Measurements from ENCODE around the gene GAST.
"Not testable (repeated sequence)": the region's sequence is repeated elsewhere in the genome, so short reads cannot be mapped to it uniquely, and the experiment has no call there.

GAST gene

DNA sequence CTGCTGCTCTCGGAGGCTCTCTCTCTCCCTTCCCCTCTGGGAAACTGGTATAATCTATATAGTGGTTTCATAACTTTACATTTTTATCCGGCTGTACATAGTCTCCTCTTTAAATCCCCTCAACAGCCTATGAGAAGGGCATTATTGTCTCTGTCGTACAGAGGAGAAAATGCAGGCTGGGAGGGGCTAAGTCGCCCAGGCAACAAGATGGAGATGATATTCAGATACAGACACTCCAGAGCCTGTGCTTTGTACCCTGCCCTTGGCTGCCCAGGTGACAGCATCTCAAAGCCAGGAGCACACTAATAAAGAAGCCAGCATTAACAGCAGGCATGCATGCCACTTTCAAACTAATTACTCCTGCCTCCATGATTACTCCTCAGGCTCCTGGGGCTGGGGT, 28.1 kb upstream of the GAST start:
- DNase-seq = no peak

DNA sequence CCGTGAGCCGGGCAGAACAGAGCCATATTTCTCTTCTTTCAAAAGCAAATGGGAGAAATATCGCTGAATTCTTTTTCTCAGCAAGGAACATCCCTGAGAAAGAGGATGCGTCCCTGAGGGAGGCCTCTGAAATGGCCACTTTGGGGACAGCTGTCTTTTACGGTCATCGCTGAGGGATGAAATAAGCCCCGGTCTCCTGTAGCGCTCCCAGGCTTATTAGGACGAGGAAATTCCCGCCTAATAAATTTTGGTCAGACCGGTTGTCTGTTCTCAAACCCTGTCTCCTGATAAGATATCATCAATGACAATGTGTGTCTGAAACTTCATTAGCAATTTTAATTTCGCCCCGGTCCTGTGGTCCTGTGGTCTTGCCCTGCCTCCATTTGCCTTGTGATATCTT, 26.4 kb upstream of the GAST start:
- not testable (repeated sequence) for DNase-seq

DNA sequence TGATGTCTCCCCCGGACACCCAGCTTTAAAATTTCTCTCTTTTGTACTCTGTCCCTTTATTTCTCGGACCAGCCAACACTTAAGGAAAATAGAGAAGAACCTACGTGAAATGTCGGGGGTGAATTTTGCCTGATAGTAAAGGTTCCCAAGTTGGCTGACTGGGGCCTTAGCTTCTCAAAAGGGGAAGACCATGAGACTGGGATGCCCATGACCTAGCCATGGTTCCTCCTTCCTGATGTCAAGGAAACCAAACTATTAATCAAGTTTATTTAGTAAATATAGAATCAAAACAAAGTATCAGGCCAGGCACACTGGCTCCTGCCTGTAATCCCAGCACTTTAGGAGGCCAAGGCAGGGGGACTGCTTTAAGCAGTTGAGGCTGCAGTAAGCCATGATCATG, 25.9 kb upstream of the GAST start:
- no peak for DNase-seq

DNA sequence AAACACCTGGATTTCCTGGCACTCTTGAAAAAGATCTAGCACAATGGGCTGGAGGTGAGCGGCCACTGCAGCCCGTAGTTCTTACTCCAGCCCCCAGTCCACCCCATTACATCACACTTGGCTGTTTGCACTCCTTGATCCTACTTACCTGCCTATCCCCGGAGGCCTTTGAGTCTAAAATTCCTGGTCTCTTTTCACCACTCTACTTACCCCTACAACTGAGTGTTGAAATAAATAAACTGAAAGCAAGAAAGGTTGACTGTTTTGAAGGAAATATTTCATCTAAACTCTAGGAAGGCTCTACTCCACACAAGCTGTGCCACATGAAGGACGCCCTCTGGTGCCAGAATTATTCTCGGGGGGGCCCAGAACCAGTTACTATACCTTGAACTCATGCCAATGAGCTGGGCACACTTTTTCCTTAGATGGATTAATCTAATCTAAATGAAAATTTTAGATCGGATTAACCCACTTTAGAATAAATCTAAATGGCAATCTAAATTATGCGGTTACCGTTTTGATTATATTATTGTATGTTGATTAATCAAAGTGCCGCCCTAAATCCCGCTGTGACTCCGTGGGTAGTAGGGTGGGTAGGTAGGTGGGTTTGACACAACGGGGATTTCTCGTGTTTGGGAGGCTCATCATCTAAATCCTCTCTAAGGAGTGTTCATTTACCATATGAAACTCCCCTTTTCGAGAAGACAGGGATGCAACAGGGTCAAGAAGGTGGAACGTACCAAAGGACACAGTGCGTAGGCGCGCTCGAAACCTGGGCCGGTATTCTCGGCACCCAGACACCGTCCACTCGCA, 24.1 kb upstream of the GAST start:
- no peak for DNase-seq

DNA sequence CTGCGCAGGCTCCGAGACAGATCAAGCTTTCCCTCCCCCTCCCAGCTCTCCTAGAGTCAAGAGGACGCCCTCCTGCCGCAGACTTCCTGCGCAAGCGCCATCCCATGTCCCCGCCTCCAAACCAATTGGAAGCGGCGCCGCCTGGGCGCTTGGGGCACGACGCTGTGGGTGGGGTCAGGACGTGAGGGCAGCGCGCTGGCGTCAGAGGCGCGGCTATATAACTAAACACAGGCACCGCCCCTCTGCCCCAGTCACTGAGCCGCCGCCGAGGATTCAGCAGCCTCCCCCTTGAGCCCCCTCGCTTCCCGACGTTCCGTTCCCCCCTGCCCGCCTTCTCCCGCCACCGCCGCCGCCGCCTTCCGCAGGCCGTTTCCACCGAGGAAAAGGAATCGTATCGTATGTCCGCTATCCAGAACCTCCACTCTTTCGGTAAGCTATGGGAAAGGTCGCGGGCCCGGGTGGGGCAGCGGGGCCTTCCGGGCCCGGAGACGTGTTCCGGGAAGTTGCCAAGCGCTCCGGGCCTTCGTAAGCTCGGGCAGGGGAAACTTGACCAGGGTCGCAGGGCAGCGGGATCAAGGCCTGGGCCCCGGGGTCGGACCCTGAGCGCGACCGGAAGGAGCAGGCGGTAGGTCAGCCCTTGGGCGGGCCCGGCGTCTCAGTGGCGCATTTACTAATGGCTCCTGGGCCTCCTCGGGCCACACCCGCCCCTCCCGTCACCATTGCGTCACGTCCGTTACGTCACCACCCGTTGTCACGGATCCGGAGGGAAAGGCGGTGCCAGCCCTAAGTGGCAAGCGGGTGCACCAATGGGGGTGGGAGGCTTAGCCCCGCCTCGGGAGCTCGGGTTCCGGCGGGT, 23.3 kb upstream of the GAST start, which contains the start of gene EIF1:
Gene EIF1 (plus strand): TSS at position 245 of the 856 bp plus-strand sequence. CDS start 154 bp downstream, at position 399.
- DNase-seq = peak; percentile 97

DNA sequence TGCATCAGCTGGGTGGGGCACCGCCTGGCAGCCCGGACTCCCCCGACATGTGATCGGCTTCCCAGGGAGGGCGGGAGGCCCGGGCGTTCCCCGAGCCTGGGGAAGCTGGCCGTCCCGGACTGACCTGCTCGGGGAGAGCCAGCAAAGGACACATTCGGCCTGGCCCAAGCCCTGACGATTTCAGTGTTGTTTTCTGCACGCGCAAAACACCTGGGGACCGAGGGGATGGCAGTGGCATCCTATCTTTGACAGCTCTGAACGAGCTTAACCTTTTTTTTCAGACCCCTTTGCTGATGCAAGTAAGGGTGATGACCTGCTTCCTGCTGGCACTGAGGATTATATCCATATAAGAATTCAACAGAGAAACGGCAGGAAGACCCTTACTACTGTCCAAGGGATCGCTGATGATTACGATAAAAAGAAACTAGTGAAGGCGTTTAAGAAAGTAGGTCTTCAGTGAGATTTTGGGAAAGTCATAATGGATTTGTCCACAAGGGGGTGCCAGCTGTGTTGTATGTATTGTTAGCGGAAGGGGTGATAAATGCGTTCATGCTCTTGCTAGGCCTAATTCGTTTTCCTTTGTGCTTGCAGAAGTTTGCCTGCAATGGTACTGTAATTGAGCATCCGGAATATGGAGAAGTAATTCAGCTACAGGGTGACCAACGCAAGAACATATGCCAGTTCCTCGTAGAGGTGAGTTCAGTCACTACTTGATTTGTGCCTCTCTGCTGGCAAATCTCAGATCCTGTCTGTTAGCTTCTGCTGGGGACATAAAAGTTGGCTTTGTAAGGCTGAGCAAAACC, 22.4 kb upstream of the GAST start:
- DNase-seq = no peak

DNA sequence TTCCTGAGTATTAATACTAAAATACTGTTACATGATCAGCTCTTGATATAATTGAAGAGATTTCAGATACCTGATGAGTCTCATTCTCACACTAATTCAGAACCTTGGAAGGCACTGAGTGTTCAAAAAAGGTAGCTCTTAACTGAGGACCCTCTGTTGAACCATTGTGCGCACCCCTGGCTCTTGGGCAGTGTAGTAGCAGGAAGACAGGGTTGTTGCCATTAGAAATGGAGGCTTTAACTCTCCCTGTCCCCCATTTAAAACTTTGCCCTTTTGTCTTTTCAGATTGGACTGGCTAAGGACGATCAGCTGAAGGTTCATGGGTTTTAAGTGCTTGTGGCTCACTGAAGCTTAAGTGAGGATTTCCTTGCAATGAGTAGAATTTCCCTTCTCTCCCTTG, 21.6 kb upstream of the GAST start:
- no peak for DNase-seq

DNA sequence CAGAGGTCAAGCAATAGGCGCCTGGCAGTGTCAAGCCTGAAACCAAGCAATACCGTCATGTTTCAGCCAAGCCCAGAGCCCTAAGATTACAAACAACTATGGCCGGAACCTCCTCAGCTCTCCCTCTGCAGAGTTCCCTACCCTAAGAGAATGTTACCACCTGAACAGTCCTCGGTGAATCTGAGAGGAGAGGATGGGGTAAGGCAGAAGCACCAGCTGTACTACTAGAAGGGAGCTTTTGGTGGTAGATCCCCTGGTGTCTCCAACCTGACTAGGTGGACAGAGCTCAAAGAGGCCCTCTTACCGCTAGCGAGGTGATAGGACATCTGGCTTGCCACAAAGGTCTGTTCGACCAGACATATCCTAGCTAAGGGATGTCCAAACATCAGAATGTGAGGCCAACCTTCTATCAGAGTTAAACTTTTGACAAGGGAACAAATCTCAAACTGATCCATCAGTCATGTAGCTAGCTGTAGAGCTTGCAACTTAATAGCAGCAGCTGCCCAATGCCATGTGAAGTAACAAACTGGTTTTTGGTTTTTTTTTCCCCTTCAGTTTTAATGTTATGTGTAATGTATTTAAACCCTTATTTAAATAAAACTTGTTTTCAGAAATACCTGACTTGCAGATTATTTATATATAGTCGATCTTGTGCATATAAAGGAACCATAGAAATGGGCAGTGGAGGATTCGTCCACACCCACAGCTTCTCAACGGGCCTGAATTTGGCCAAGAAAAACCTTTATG, 20.9 kb upstream of the GAST start:
- no peak for DNase-seq

DNA sequence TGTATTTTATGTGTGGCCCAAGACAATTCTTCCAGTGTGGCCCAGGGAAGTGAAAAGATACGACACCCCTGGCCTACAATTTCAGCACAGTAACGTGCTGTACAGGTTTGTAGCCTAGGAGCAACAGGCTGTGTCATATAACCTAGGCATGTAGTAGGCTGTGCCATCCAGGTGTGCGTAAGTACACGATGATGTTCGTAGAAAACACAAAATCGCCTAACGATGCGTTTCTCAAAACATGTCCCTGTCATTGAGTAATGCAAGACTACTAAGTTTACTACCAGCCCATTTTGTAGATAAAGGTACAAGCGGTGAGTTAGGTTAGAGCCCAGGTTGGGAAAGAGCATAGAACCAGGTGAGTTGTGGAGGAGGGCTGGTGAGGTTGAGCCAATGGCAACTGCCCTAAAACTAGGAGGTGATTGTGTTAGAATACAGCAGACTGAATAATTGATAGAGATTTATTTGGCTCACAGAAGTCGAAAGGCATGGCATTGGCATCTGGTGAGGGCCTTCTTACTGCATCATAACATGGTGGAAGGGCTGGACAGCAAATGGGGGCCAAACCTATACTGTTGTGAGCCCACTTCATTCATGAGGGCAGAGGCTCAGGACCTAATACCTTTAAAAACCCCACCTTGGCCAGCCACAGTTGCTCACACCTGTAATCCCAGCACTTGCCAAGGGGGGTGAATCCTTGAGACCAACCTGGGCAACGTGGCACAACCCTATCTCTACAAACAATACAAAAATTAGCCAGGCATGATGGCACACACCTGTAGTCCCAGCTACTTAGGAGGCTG, 19.2 kb upstream of the GAST start:
- no peak for DNase-seq

DNA sequence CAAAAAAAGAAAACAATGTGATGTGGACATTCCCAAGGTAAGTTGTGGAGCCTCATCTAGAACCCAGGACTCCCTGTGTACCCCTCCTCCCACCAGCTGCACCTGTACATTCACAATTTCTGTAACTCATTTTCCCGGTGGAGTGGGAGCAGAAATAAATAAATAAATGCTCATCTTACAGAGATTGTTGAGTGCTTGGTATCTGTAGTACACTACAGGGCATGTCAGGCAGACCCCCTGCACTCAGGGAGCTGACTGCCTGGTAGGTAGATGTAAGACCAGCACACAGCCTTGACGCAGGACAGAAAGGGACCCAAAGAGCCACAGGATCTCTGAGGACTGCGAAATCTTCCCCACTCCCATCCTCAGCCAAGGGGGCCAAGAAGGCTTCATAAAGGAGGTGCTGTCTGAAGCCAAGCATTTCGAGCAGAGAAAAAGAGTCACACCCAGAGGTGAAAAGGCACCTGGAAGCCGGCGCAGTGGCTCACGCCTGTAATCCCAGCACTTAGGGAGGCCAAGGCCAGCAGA, 16.9 kb upstream of the GAST start:
- DNase-seq = no peak

DNA sequence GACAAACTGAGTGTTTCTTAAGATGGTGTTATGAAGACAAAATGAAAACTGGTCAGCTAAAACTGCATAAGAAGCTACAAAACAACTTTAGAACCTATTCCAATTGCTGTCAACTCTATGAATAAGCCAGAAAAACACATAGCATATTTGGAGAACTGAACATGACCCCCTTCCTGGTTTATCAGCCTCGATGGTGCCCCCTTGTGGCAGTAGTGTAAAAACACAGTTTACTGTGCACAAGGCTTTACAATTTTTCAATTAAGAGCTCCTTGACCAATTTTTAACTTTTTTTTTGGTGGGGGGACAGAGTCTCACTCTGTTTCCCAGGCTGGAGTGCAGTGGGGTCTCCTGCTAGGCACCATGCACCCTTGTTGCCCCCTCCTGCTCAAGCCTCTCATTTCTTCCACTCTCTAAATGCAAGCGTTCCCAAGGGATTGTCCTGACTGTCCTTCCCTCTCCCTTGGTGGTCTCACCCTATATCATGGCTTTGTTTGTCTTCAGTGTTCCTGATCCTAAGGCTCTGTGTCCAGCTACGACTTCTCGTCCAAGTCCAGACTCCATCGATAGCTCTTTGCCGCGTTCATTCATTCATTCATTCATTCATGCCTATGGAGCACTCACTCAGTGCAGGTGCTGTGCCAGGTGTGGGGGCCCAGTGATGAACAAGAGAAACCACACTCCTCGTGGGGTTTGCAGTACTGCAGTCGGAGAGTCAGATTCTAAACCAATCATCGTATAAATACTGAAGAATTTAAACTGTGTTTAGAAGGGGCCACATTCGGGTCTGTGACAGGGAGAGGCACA, 16.0 kb upstream of the GAST start:
- no peak for DNase-seq

DNA sequence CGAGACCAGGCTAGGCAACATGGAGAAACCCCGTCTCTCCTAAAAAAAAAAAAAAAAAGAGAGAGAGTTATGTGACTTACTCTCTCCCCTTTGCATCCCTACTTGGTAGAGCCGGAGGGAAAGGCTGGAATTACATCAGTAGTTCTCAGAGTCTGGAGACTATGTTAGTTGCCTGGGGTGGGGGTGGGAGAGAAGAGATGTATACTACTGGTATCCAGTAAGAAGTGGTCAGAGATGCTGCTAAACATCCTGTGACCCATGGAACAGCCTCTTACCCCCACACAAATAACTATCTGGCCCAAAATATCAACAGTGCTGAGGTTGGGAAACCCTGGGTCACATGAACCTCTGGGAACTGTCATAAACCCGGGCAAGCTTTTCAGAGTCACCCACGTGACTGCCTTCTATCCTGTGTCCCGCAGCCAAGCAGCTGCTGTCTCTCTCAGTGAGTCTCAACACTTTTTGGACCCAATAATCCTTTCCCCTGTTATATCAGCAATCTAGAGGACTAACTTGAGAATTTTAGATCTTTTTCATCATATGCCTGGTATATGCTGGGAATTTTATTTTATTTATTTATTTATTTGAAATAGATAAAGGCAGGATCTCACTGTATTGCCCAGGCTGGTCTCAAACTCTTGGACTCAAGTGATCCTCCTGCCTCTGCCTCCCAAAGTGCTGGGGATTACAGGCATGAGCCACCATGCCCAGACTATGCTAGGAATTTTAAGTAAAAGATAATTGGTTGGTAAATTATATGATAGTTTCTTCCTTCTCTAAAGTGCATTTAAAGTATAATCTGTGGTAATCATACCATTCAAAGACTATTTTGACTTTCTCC, 14.8 kb upstream of the GAST start:
- DNase-seq = no peak

DNA sequence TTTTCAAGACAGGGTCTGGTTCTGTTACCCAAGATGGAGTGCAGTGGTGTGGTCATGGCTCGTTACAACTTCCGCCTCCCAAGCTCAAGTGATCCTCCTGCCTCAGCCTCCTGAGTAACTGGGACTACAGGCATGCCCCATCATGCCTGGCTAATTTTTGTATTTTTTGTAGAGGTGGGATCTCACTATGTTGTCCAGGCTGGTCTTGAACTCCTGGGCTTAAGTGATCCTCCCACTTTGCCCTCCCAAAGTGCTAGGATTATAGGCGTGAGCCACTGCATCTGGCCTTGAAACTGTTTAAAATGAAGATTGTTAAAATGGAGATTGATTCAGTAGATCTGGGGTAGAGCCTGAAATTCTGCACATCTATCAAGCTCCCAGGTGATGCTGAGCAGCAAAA, 11.3 kb upstream of the GAST start:
- not testable (repeated sequence) for DNase-seq

DNA sequence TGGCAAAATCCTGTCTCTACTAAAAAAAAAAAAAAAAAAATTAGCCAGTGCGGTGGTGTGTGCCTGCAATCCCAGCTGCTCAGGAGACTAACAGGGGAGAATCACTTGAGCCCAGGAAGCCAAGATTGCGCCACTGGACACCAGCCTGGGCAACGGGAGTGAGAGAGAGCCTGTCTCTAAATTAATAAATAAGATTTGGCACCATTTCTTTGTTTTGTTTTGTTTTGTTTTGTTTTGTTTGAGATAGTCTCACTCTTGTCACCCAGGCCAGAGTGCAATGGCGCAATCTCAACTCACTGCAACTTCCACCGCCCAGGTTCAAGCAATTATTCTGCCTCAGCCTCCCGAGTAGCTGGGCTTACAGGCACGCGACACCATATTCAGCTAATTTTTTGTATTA, 9.4 kb upstream of the GAST start:
- no peak for DNase-seq

DNA sequence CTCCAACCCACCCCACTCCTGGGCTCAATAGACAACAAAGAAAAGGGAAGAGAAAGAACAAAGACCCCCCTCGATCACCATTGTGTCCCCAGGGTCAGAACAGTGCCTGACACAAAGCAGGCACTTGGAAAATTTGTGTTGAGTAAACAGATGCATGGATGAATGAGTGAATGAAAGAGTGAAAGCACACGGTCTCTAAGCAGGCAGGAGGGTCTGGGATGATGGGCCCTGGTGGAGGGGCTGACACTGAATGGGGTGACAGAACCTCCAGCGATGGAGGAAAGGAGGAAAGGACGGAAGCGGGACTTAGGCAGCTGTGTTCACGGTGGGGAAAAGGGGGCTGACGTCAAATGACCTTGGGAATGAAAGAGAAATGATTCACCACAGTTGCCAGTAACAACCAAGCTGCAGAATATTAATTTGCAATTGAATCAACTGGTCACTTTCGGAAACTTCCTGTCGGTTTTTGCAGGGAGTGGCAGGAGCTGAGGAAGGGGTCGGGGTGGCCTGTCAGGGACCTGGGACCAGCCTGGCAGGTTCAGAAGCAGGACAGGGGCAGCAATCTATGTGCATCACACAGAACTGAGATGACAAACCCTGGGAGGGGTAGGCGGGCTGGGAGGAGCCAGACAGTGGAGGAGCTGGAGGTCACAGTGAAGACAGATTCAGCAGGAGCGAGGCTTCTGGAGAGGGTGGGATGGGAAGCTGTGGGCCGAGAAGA, 6.7 kb upstream of the GAST start:
- no peak for DNase-seq

DNA sequence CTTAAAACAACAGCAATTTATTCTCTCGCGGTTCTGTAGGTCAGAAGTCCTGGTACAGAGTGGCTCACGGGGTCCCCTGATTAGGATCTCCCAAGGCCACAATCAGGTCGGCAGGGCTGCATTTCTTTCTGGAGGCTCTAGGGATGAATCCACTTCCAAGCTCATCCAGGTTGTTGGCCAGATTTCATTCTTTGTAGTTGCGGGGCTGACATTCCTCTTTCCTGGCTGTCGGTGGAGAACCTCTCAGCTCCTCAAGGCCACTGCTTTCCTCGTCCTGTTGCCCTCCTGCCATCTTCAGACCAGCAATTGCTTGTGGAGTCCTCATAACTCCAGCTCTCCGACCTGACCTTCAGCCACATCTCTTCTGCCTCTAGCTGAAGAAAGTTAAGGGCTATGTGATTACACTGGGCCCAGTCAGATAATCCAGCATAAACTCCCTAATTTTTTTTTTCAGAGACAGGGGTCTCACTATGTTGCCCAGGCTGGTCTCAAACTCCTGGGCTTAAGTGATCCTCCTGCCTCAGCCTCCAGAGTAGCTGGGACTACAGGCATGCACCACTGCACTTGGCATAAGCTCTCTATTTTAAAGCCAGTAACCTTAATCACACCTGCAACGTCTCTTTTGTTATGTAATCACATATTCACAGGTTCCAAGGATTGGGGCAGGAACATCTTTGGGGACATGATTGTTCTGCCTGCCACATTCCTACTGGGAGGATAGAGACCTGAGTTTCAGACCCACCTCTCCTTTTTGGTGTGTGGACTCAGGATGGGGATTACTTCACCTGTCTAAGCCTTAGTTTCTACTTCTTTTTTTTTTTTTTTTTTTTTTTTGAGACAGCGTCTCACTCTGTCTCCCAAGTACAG, 4.1 kb upstream of the GAST start:
- DNase-seq = no peak

DNA sequence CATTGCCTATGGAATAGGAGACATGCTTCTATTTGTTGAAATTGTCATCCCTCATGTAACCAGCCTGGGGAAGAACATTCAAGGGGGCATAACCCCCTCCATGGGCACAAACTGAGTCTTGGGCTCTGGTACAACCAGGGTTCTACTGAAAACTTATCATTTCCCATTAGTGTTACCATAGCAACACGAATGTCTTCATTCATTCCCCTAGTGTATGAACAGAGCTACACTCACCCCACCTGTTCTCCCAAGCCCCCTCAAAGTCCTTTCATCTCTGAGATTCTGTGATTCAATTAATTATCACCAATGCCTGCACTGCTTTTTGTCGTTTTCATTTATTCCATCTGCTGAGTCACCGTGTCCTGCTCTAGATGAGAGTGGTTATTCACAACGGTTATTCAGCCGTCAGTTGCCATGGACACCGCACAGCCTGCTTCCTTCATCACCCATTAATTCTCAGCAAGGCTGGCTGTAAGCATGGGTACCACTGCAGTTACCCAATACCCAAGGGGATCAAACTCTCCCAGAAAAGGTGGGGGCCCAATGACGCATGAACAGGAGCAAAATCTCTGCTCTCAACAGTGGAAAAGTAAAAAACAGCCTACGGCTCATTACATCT, 1.6 kb upstream of the GAST start:
- no peak for DNase-seq

Measured in activated gamma-delta T cell (primary cell).